Measurements from ENCODE around the gene WWC2.

- TF ChIP-seq CTCF (IDR thresholded peaks at IDR 0.05): no peak
- no peak for TF ChIP-seq EP300 (IDR thresholded peaks at IDR 0.05)
Observed at GRCh38 chr4:183181081-183181480, 82.0 kb downstream of the WWC2 start.
